ENCODE results near the gene SPDEF.

Gene SPDEF

GRCh38 chr6:34556031-34556471 is at the start of gene SPDEF:
TSS of gene SPDEF (minus strand) at chr6:34556329. CDS start at chr6:34544455, 11,874 bp downstream.
- FAIRE-seq: no peak
- no peak for DNase-seq (ENCODE audit: insufficient read length, low spot score)

GRCh38 chr6:34603707-34604106 is 47.6 kb upstream of the SPDEF start:
- no peak for FAIRE-seq

GRCh38 chr6:34602318-34603111 is 46.4 kb upstream of the SPDEF start:
- DNase-seq (ENCODE audit: insufficient read length, low spot score): no peak
- FAIRE-seq: no peak

More at GRCh38 chr6:34603707-34604106, 47.6 kb upstream of the SPDEF start:
- no peak for DNase-seq (ENCODE audit: insufficient read length, low spot score)

- DNase-seq (ENCODE audit: insufficient read length, low spot score) (no peak), FAIRE-seq (no peak)
These were observed 45.6 kb upstream of the SPDEF start for GRCh38 chr6:34601706-34602105.

- DNase-seq (ENCODE audit: insufficient read length, low spot score): no peak
- FAIRE-seq: no peak
These were observed 44.7 kb upstream of the SPDEF start for GRCh38 chr6:34600796-34601195.

GRCh38 chr6:34600101-34600500 is 44.0 kb upstream of the SPDEF start:
- FAIRE-seq: no peak

GRCh38 chr6:34598712-34599111 is 42.6 kb upstream of the SPDEF start:
- FAIRE-seq (no peak), DNase-seq (ENCODE audit: insufficient read length, low spot score) (no peak)

More at GRCh38 chr6:34600101-34600500, 44.0 kb upstream of the SPDEF start:
- no peak for DNase-seq (ENCODE audit: insufficient read length, low spot score)

- FAIRE-seq (no peak), DNase-seq (ENCODE audit: insufficient read length, low spot score) (no peak)
These were observed 41.6 kb upstream of the SPDEF start for GRCh38 chr6:34597605-34598353.

- DNase-seq (ENCODE audit: insufficient read length, low spot score) (no peak), FAIRE-seq (no peak)
These were observed 40.7 kb upstream of the SPDEF start for GRCh38 chr6:34596798-34597197.

- FAIRE-seq: no peak
These were observed 39.4 kb upstream of the SPDEF start for GRCh38 chr6:34595332-34596184.

GRCh38 chr6:34593701-34594100 is 37.6 kb upstream of the SPDEF start:
- DNase-seq (ENCODE audit: insufficient read length, low spot score): no peak
- FAIRE-seq: no peak

More at GRCh38 chr6:34595332-34596184, 39.4 kb upstream of the SPDEF start:
- DNase-seq (ENCODE audit: insufficient read length, low spot score): no peak

- FAIRE-seq: no peak
- DNase-seq (ENCODE audit: insufficient read length, low spot score): no peak
These were observed 36.3 kb upstream of the SPDEF start for GRCh38 chr6:34592208-34592952.

GRCh38 chr6:34589691-34590090 is 33.6 kb upstream of the SPDEF start:
- FAIRE-seq: no peak

GRCh38 chr6:34589140-34589539 is 33.0 kb upstream of the SPDEF start:
- no peak for DNase-seq (ENCODE audit: insufficient read length, low spot score)
- no peak for FAIRE-seq

More at GRCh38 chr6:34589691-34590090, 33.6 kb upstream of the SPDEF start:
- no peak for DNase-seq (ENCODE audit: insufficient read length, low spot score)

GRCh38 chr6:34587851-34588250 is 31.7 kb upstream of the SPDEF start:
- DNase-seq (ENCODE audit: insufficient read length, low spot score) (no peak), FAIRE-seq (no peak)

- no peak for FAIRE-seq
These were observed 31.2 kb upstream of the SPDEF start for GRCh38 chr6:34587325-34587724.

GRCh38 chr6:34586327-34587040 is 30.4 kb upstream of the SPDEF start:
- DNase-seq (ENCODE audit: insufficient read length, low spot score) (no peak), FAIRE-seq (no peak)

More at GRCh38 chr6:34587325-34587724, 31.2 kb upstream of the SPDEF start:
- no peak for DNase-seq (ENCODE audit: insufficient read length, low spot score)

- DNase-seq (ENCODE audit: insufficient read length, low spot score) (no peak), FAIRE-seq (no peak)
These were observed 29.5 kb upstream of the SPDEF start for GRCh38 chr6:34585512-34586061.

- FAIRE-seq: no peak
- no peak for DNase-seq (ENCODE audit: insufficient read length, low spot score)
These were observed 29.0 kb upstream of the SPDEF start for GRCh38 chr6:34585108-34585507.

Measured in GM19239 (cell line).